Keratinocyte (primary cell): ENCODE measurements around the gene POP5. TPM values are rescaled to one million over a fixed set of nuclear protein-coding genes. Genes with fewer than 3 reads are reported as not detected.
A peak's percentile ranks its signal among the peaks of the same experiment; 100 is the strongest.

Experiments
- DNase-seq: peaks from one replicate; pipeline ENCODE4 v3.0.0-alpha.2; 2011; ENCODE audit warnings: low read depth, missing footprints, low spot score
- FAIRE-seq: peaks from 2 replicates; lab custom pipeline; 2011; peaks lifted over from hg19 to GRCh38; lab: Jason Lieb, UNC
- H2AFZ ChIP-seq: 2 replicates; pipeline ENCODE4 v1.6.0; 2012; ENCODE audit warnings: low read length, control low read depth, inconsistent platforms; ENCODE audit not compliant: control insufficient read depth
- H3K27ac ChIP-seq: 2 replicates; pipeline ENCODE4 v1.5.1; 2011; ENCODE audit warnings: low read length; ENCODE audit not compliant: control insufficient read depth, insufficient read depth
- H3K27me3 ChIP-seq: 3 replicates; pipeline ENCODE4 v1.6.0; 2011; ENCODE audit warnings: low read length; ENCODE audit not compliant: control insufficient read depth, insufficient read depth; ENCODE audit errors: extremely low read depth
- H3K36me3 ChIP-seq, 2 experiments: 2 replicates in 1 of 2; 3 replicates in 1 of 2; pipeline ENCODE4 v1.5.1; 2011; ENCODE audit warnings: low read length in 2 of 2, mild to moderate bottlenecking in 1 of 2; ENCODE audit not compliant: control insufficient read depth in 2 of 2, insufficient read depth in 2 of 2; ENCODE audit errors: extremely low read depth in 1 of 2
- H3K4me1 ChIP-seq: 3 replicates; pipeline ENCODE4 v1.5.1; 2011; ENCODE audit warnings: low read length; ENCODE audit not compliant: control insufficient read depth, insufficient read depth; ENCODE audit errors: extremely low read depth
- H3K4me2 ChIP-seq: 3 replicates; pipeline ENCODE4 v1.6.0; 2011; ENCODE audit warnings: low read depth, low read length; ENCODE audit not compliant: control insufficient read depth, insufficient read depth; ENCODE audit errors: extremely low read depth
- H3K4me3 ChIP-seq, 3 experiments: fragments of 200-600 bp in 1 of 3; sonication (generic) in 1 of 3; 2 replicates in 2 of 3; 3 replicates in 1 of 3; pipeline ENCODE4 v1.5.1; 2011 to 2016; ENCODE audit warnings: low read length in 3 of 3, mild to moderate bottlenecking in 3 of 3, control low read depth in 2 of 3, inconsistent platforms in 1 of 3, low read depth in 1 of 3, mixed read lengths in 1 of 3, mixed run types in 1 of 3, moderate library complexity in 1 of 3; ENCODE audit not compliant: control insufficient read depth in 2 of 3, insufficient read depth in 2 of 3; ENCODE audit errors: extremely low read depth in 1 of 3
- H3K79me2 ChIP-seq: 2 replicates; pipeline ENCODE4 v1.6.0; 2012; ENCODE audit warnings: low read length; ENCODE audit not compliant: control insufficient read depth, insufficient read depth
- H3K9ac ChIP-seq: 3 replicates; pipeline ENCODE4 v1.6.0; 2011; ENCODE audit warnings: low read length; ENCODE audit not compliant: control insufficient read depth, insufficient read depth; ENCODE audit errors: extremely low read depth
- H3K9me1 ChIP-seq: 3 replicates; pipeline ENCODE4 v1.6.0; 2011; ENCODE audit warnings: low read length; ENCODE audit not compliant: control insufficient read depth, insufficient read depth; ENCODE audit errors: extremely low read depth
- H3K9me3 ChIP-seq: 2 replicates; pipeline ENCODE4 v1.5.1; 2012; ENCODE audit warnings: low read depth, low read length; ENCODE audit not compliant: control insufficient read depth
- H4K20me1 ChIP-seq: 3 replicates; pipeline ENCODE4 v1.6.0; 2011; ENCODE audit warnings: low read length; ENCODE audit not compliant: control insufficient read depth, insufficient read depth; ENCODE audit errors: extremely low read depth
- CTCF ChIP-seq, 3 experiments: IDR thresholded peaks in 1 of 3; conservative IDR thresholded peaks in 1 of 3; optimal IDR thresholded peaks in 1 of 3; 2 replicates in 2 of 3; 3 replicates in 1 of 3; pipeline versions ENCODE3 to v1.5.1; 2011; ENCODE audit warnings: low read length in 3 of 3, mild to moderate bottlenecking in 3 of 3, moderate library complexity in 2 of 3, control low read depth in 1 of 3, inconsistent platforms in 1 of 3; ENCODE audit not compliant: insufficient read depth in 2 of 3; ENCODE audit errors: extremely low read depth in 1 of 3
- EZH2 ChIP-seq: IDR thresholded peaks from one replicate; pipeline ENCODE4 v1.6.1; 2012; ENCODE audit warnings: inconsistent platforms, mild to moderate bottlenecking, low read length, moderate library complexity
- dilution Hi-C: fragments of 300-500 bp; cut with MboI; formaldehyde crosslinking; loops from one replicate; pipeline ENCODE4 v1.7.0; 2020; ENCODE audit warnings: low sequenced_read_pairs; ENCODE audit not compliant: extremely low pct_ligation_motif_present
- polyA plus RNA-seq, 5 experiments: library from polyadenylated mRNA; depleted of rRNA in 3 of 5; stranded (reverse) in 3 of 5; stranded (forward) in 1 of 5; unstranded in 1 of 5; fragments of >200 nt; gene quantifications; 1 replicate in 1 of 5; 2 replicates in 3 of 5; 3 replicates in 1 of 5; pipeline versions ENCODE4 v1.2.1 to v1.2.3, GENCODE V29; 2011 to 2012; ENCODE audit warnings: missing spikeins in 2 of 5, low read depth in 1 of 5, low replicate concordance in 1 of 5

POP5 gene
- polyA plus RNA-seq, 1 donor (not counting 4 experiments of a cell fraction or from before 2014, with no cell fraction given): 105 TPM

DNA sequence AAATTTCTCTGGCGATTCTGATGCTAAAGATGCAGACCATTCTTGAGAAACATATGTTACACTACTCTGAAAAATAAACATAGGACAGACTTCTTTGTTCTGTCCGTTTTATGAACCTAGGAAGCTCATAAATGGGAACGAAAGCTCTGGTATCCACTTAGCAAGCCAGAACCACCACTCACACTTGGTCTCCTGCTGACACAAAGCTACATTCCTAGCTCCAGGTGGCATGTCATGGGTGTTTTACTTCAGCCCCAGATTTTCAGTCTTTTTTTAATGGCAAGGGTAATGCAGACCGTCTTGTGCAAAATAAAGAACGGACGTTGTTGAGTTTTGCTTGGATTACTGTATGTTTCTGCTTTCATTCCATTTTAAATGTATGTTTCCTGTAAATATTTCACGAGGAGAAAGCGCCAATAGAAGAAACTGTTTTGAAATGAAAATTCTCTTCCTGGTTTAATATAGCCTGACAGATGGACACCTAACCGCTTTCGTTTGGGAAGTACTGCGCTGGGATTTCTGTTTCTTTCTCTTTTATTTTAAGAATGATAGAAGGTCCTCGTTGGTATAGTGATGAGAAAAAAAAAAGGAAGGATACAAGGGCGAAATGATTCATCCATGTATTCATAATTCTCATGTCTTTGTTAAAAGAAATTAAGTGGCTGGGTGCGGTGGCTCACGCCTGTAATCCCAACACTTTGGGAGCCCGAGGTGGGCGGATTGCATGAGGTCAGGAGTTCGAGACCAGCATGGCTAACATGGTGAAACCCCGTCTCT, 51.4 kb downstream of the POP5 start:
- no peaks in the 10 kb centered on the region for H3K27me3 ChIP-seq
- H3K79me2 ChIP-seq: peaks cover 12% of the 10 kb centered on the region
- H3K9me1 ChIP-seq: no peaks in the 10 kb centered on the region
- dilution Hi-C loops: no loop called here
- H3K9ac ChIP-seq: peak overlapping the region; percentile 99
- peak overlapping the region; percentile 61 to 98 (median 89) for H3K4me3 ChIP-seq
- no peaks in the 10 kb centered on the region for H3K9me3 ChIP-seq
- H2AFZ ChIP-seq: peak overlapping the region; percentile 95
- TF ChIP-seq EZH2: no peak
- TF ChIP-seq CTCF (optimal IDR thresholded peaks at IDR 0.05 in 1 of 3, IDR thresholded peaks at IDR 0.05 in 1 of 3, conservative IDR thresholded peaks at IDR 0.05 in 1 of 3; ENCODE audit: extremely low read depth in 1 of 3, insufficient read depth in 2 of 3, low read length in 3 of 3): peak in 2 of 3 experiments; percentile 34 to 42
- DNase-seq: no peak
- H3K4me2 ChIP-seq: peak overlapping the region; percentile 99
- no peak for FAIRE-seq
- no peaks in the 10 kb centered on the region for H4K20me1 ChIP-seq
- peaks cover 18% of the 10 kb centered on the region for H3K4me1 ChIP-seq
- no peaks in the 10 kb centered on the region for H3K36me3 ChIP-seq
- peak overlapping the region; percentile 97 for H3K27ac ChIP-seq

GRCh38 chr12:120528861-120529525, 52.2 kb downstream of the POP5 start, which contains the start of gene COQ5:
TSS of gene COQ5 (minus strand) at chr12:120529158. CDS start at chr12:120529141, 17 bp downstream.
- H3K79me2 ChIP-seq: peaks cover 5% of the 10 kb centered on the region
- peaks cover 18% of the 10 kb centered on the region for H3K4me1 ChIP-seq
- dilution Hi-C loops: no loop called here
- H3K4me3 ChIP-seq: peak within 1 kb of the TSS; percentile 61 to 98 (median 89)
- peak; percentile 20 for FAIRE-seq
- H3K4me2 ChIP-seq: peak within 1 kb of the TSS; percentile 99
- H3K9me1 ChIP-seq: no peaks in the 10 kb centered on the region
- H3K27ac ChIP-seq: peak within 1 kb of the TSS; percentile 97
- peak within 1 kb of the TSS; percentile 95 for H2AFZ ChIP-seq
- H3K27me3 ChIP-seq: no peaks in the 10 kb centered on the region
- H3K9me3 ChIP-seq: no peaks in the 10 kb centered on the region
- H3K9ac ChIP-seq: peak within 1 kb of the TSS; percentile 99
- DNase-seq: no peak
- no peaks in the 10 kb centered on the region for H3K36me3 ChIP-seq
- H4K20me1 ChIP-seq: no peaks in the 10 kb centered on the region
- no peak for TF ChIP-seq EZH2
- TF ChIP-seq CTCF (optimal IDR thresholded peaks at IDR 0.05 in 1 of 3, IDR thresholded peaks at IDR 0.05 in 1 of 3, conservative IDR thresholded peaks at IDR 0.05 in 1 of 3; ENCODE audit: extremely low read depth in 1 of 3, insufficient read depth in 2 of 3, low read length in 3 of 3): no peak

Other genes starting within 250 kb of the POP5 start
- gene MSI1, start 212.2 kb downstream of the POP5 start, polyA plus RNA-seq: not detected in 3 replicates
- 584 to 976 TPM (median 663 TPM) in 3 replicates for gene COX6A1, start 143.3 kb downstream of the POP5 start, polyA plus RNA-seq
- gene TRIAP1, start 135.0 kb downstream of the POP5 start, polyA plus RNA-seq: 37.3 to 71.1 TPM (median 46.7 TPM) in 3 replicates
- gene GATC, start 135.0 kb downstream of the POP5 start, polyA plus RNA-seq: 14.7 to 22.4 TPM (median 19.2 TPM) in 3 replicates
- 108 to 175 TPM (median 159 TPM) in 3 replicates for gene SRSF9, start 111.7 kb downstream of the POP5 start, polyA plus RNA-seq
- gene DYNLL1, start 85.3 kb downstream of the POP5 start, polyA plus RNA-seq: 636 to 744 TPM (median 716 TPM) in 3 replicates
- gene COQ5, start 52.2 kb downstream of the POP5 start, polyA plus RNA-seq: 23.9 to 38.7 TPM (median 27.9 TPM) in 3 replicates
- 55.3 to 160 TPM (median 60.3 TPM) in 3 replicates for gene RNF10, start 47.0 kb downstream of the POP5 start, polyA plus RNA-seq
- gene CABP1, start 59.2 kb upstream of the POP5 start, polyA plus RNA-seq: 0.04 TPM in 2 of 3 replicates, not detected in the other
- gene MLEC, start 105.7 kb upstream of the POP5 start, polyA plus RNA-seq: 38.8 to 65.2 TPM (median 46.7 TPM) in 3 replicates
- gene UNC119B, start 129.1 kb upstream of the POP5 start, polyA plus RNA-seq: 22.0 to 22.8 TPM (median 22.1 TPM) in 3 replicates
- gene ACADS, start 144.4 kb upstream of the POP5 start, polyA plus RNA-seq: 2.2 to 3.8 TPM (median 2.8 TPM) in 3 replicates